ENCODE data around the gene MED10. TPM values are rescaled to one million over a fixed set of nuclear protein-coding genes. Genes with fewer than 3 reads are reported as not detected.

Gene MED10
- total RNA-seq, 1 donor from 2014 or later: 29.4 TPM

DNA sequence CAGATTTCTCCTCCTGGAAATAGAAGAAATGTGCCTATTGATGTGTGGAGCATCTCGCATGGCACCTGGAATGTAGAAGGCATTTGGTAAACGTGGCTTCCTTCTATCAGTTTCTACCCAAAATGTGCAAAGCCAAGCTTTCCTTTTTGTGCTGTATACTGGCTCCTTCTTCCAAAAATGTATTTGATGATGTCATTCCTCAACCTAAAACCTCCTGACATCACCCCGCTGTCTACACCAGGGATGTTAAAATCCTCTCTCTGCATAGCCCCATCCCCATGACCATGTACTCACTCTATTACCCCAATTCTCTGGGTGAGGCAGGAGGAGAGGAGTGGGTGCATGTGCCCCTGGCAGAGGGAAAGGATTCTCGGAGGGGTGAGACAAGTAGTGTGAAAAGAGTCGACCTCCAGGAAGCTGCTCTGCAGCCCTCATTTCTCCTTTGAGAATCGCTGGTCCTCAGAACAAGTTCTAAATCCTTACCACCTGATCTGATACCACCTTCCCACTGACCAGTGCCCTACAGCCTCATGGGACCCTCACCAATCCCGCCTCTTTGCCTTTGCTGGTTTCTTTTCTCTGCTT is 11.7 kb upstream of the MED10 start:
- no peak overlapping the region for H3K27ac Mint-ChIP-seq (ENCODE audit: unreplicated experiment)
- H3K4me3 Mint-ChIP-seq: no peak overlapping the region
- H3K36me3 Mint-ChIP-seq (ENCODE audit: low read depth): no peaks in the 10 kb centered on the region
- H3K9me3 Mint-ChIP-seq: peaks cover 3% of the 10 kb centered on the region
- H3K27me3 Mint-ChIP-seq (ENCODE audit: low read depth): peaks cover 52% of the 10 kb centered on the region
- TF ChIP-seq, protein P1, sequence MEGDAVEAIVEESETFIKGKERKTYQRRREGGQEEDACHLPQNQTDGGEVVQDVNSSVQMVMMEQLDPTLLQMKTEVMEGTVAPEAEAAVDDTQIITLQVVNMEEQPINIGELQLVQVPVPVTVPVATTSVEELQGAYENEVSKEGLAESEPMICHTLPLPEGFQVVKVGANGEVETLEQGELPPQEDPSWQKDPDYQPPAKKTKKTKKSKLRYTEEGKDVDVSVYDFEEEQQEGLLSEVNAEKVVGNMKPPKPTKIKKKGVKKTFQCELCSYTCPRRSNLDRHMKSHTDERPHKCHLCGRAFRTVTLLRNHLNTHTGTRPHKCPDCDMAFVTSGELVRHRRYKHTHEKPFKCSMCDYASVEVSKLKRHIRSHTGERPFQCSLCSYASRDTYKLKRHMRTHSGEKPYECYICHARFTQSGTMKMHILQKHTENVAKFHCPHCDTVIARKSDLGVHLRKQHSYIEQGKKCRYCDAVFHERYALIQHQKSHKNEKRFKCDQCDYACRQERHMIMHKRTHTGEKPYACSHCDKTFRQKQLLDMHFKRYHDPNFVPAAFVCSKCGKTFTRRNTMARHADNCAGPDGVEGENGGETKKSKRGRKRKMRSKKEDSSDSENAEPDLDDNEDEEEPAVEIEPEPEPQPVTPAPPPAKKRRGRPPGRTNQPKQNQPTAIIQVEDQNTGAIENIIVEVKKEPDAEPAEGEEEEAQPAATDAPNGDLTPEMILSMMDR (conservative IDR thresholded peaks at IDR 0.05): no peak
- no peaks in the 10 kb centered on the region for H3K4me1 Mint-ChIP-seq
- no peak for DNase-seq (ENCODE audit: low read depth, low spot score)

DNA sequence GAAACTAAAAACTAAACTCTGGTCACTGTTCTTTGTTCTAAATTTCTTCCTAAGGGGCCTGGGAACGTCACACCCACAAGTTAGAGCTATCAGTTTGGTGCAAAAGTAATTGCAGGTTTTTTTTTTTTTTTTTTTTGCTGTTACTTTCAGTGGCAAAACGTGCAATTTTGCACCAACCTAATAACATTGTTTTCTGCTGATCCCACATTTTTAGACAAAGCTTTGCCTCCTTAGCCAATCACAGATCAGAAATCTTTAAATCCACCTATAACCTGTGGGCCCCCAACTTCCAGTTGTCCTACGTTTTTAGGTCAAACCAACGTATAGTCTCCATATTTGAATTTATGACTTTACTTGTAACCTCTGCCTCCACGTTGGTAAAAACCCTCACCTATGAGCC is 11.1 kb upstream of the MED10 start:
- Mint-ChIP-seq H3K36me3 (ENCODE audit: low read depth) (no peaks in the 10 kb centered on the region), H3K9me3 (peaks cover 3% of the 10 kb centered on the region), H3K4me1 (no peaks in the 10 kb centered on the region), H3K4me3 (no peak overlapping the region), H3K27ac (ENCODE audit: unreplicated experiment) (no peak overlapping the region), H3K27me3 (ENCODE audit: low read depth) (peaks cover 52% of the 10 kb centered on the region)
- TF ChIP-seq, protein P1 (conservative IDR thresholded peaks at IDR 0.05): no peak
- no peak for DNase-seq (ENCODE audit: low read depth, low spot score)

DNA sequence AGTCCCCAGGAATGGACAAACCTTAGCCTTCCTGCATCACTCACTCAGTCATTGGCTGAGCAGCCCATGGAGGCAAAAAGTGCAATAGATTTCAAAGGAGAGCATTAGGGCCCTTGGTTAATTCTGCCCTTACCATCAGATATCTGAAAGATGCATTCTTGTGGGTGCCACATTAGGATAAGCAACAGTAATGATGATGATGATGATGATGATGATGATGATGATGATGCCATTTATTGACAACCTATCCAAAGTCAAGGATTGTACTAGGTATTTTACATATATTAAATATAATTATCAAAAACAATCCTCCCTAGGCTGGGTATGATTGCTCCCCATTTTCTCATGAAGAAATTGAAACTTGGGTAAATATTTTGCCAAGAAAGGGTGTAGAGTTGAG is 9.6 kb upstream of the MED10 start:
- Mint-ChIP-seq H3K27ac (ENCODE audit: unreplicated experiment) (no peak overlapping the region), H3K4me3 (no peak overlapping the region), H3K4me1 (no peaks in the 10 kb centered on the region), H3K36me3 (ENCODE audit: low read depth) (no peaks in the 10 kb centered on the region), H3K27me3 (ENCODE audit: low read depth) (peaks cover 40% of the 10 kb centered on the region), H3K9me3 (peaks cover 3% of the 10 kb centered on the region)
- no peak for DNase-seq (ENCODE audit: low read depth, low spot score)
- TF ChIP-seq, protein P1 (conservative IDR thresholded peaks at IDR 0.05): no peak

DNA sequence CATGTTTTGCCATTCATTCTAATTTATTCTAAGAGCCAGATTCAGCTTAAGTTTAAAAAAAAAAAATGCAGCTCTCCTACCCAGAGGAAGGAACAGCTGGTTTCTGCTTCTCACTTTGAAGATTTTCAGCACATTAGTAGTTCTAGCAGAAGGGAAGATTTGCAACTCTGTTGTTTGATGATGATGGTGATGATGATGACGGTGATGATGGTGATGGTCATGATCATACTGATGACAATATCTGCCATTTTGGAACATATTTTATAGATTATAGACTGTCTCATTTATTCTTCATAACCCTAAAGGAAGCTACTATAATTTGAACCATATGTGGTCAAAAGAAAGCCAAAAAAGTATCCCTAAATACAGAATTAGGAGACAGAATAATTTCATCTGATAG is 7.9 kb upstream of the MED10 start:
- Mint-ChIP-seq H3K4me3 (no peak overlapping the region), H3K4me1 (no peaks in the 10 kb centered on the region), H3K9me3 (peaks cover 3% of the 10 kb centered on the region), H3K36me3 (ENCODE audit: low read depth) (no peaks in the 10 kb centered on the region), H3K27me3 (ENCODE audit: low read depth) (peaks cover 34% of the 10 kb centered on the region), H3K27ac (ENCODE audit: unreplicated experiment) (no peak overlapping the region)
- DNase-seq (ENCODE audit: low read depth, low spot score): no peak
- TF ChIP-seq, protein P1 (conservative IDR thresholded peaks at IDR 0.05): no peak

DNA sequence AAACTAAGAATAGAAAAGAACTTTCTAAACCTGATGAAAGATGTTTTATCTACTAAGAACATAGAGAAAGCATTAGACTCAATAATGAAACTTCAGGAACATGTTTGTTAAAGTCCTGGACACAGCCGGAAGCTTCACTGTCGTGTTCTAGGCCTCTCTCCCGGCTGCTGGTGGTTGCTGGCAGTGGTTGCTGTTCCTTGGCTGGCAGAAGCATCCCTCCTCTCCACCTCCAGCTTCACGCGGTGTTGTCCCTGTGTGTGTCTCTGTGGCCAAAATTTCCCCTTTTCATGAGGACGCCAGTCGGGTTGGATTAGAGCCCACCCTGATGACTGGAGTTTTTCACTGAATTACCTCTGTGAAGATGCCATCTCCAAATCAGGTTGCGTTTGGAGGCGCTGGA is 6.5 kb upstream of the MED10 start:
- no peak overlapping the region for H3K27ac Mint-ChIP-seq (ENCODE audit: unreplicated experiment)
- DNase-seq (ENCODE audit: low read depth, low spot score): no peak
- no peaks in the 10 kb centered on the region for H3K4me1 Mint-ChIP-seq
- H3K36me3 Mint-ChIP-seq (ENCODE audit: low read depth): peaks cover 2% of the 10 kb centered on the region
- TF ChIP-seq, protein P1 (conservative IDR thresholded peaks at IDR 0.05): no peak
- no peak overlapping the region for H3K4me3 Mint-ChIP-seq
- H3K9me3 Mint-ChIP-seq: peaks cover 3% of the 10 kb centered on the region
- peaks cover 27% of the 10 kb centered on the region for H3K27me3 Mint-ChIP-seq (ENCODE audit: low read depth)
